ENCODE data around the gene CDCA4.
"Not testable (repeated sequence)": the region's sequence is repeated elsewhere in the genome, so short reads cannot be mapped to it uniquely, and the experiment has no call there.

CDCA4 gene

GRCh38 chr14:105033412-105033900 is 12.6 kb upstream of the CDCA4 start:
- not testable (repeated sequence) for DNase-seq (ENCODE audit: low spot score)

- not testable (repeated sequence) for DNase-seq (ENCODE audit: low spot score)
These were observed 11.6 kb upstream of the CDCA4 start for GRCh38 chr14:105032451-105032901.

- DNase-seq (ENCODE audit: low spot score) = no peak
These were observed 10.0 kb upstream of the CDCA4 start for GRCh38 chr14:105030836-105031396.

- no peak for DNase-seq (ENCODE audit: low spot score)
These were observed 9.3 kb upstream of the CDCA4 start for GRCh38 chr14:105030194-105030593.

GRCh38 chr14:105029402-105029801 is 8.5 kb upstream of the CDCA4 start:
- no peak for DNase-seq (ENCODE audit: low spot score)

GRCh38 chr14:105028251-105028927 is 7.5 kb upstream of the CDCA4 start:
- peak; percentile 19 for DNase-seq (ENCODE audit: low spot score)

DNA sequence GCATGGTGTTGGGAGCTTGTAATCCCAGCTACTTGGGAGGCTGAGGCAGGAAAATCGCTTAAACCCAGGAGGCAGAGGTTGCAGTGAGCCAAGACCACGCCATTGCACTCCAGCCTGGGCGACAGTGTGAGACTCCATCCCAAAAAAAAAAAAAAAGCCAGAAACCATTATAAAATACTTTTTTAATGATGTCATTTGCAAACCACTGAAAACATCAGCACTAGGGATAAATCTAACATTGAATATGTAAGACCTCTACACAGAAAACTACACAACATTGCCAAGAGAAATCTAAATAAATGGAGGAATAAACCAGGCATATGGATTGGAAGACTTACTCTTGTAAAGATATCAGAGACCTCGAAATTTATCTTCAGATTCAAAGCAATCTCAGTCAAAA is 6.8 kb upstream of the CDCA4 start:
- peak; percentile 30 for DNase-seq (ENCODE audit: low spot score)

DNA sequence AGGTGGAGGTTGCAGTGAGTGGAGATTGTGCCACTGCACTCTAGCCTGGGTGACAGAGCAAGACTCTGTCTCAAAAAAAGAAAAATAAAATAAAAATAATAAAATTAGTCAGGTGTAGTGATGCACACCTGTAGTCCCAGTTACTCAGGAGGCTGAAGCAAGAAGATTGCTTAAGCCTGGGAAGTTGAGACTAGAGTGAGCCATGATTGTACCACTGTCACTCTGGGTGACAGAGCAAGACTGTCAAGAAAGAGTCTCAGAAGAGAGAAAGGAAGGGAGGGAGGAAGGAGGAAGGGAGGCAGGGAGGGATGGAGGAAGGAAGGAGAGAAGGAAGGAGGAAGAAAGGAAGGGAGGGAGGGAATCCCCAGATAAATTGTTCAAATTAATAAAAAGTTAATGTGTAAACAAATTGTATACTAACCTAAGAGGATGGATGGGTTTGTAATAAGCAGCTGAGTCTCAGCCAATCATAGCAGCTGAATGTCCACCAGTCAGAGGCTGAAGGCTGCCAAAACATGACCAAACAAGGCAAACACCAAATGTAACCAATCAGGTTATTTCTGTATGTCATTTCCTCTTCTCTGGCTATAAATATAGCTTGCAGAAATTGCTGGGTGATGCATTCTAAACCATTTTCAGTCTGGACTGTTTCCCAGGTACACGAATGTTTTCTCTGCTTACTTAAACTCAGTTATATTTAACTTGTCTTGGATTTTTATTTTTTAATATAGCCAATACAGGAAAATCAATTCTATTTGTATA is 6.1 kb upstream of the CDCA4 start:
- DNase-seq (ENCODE audit: low spot score) = peak; percentile 37

- no peak for DNase-seq (ENCODE audit: low spot score)
These were observed 5.3 kb upstream of the CDCA4 start for GRCh38 chr14:105026033-105026785.

DNA sequence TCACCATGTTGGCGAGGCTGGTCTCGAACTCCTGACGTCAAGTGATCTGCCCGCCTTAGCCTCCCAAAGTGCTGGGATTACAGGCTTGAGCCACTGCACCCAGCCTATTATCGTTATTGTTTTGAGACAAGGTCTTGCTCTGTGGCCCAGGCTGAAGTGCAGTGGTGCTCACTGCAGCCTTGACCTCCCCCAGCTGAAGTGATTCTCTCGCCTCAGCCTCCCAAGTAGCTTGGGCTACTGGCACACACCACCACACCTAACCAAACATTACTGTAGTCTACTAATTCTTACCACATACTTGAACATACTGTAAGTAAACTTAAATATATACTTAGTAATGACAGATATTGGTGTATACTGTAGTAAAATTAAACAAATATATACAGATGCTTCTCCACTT is 4.5 kb upstream of the CDCA4 start:
- no peak for DNase-seq (ENCODE audit: low spot score)

GRCh38 chr14:105023791-105024480 is 3.1 kb upstream of the CDCA4 start:
- DNase-seq (ENCODE audit: low spot score) = peak; percentile 15

DNA sequence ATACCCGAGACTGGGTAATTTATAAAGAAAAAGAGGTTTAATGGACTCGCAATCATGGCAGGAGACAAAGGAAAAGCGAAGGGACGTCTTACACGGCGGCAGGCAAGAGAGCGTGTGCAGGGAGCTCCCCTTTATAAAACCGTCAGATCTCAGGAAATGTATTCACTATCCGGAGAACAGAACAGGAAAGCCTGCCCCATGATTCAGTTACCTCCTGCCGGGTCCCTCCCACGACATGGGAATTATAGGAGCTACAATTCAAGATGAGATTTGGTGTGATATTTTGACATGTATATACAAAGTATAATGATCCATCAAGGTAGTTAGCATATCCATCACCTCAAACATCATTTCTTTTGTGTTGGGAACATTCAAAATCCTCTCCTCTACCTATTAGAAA is 2.3 kb upstream of the CDCA4 start:
- DNase-seq (ENCODE audit: low spot score) = no peak

DNA sequence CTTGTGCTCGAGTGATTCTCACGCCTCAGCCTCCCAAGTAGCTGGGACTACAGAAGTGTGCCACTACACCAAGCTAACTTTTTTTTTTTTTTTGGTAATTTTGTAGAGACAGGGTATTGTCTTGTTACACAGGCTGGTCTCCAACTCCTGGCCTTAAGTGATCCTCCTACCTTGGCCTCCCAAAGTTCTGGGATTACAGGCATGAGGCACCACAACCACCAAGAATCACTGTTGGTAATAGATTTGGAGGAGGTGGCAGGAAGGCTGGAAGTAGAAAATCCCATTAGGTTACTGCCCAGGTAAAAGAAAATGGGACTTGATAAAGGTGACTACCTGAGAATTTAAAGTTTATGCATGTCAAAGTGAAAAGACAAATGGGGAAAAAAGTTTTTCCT is 1.4 kb upstream of the CDCA4 start:
- no peak for DNase-seq (ENCODE audit: low spot score)

DNA sequence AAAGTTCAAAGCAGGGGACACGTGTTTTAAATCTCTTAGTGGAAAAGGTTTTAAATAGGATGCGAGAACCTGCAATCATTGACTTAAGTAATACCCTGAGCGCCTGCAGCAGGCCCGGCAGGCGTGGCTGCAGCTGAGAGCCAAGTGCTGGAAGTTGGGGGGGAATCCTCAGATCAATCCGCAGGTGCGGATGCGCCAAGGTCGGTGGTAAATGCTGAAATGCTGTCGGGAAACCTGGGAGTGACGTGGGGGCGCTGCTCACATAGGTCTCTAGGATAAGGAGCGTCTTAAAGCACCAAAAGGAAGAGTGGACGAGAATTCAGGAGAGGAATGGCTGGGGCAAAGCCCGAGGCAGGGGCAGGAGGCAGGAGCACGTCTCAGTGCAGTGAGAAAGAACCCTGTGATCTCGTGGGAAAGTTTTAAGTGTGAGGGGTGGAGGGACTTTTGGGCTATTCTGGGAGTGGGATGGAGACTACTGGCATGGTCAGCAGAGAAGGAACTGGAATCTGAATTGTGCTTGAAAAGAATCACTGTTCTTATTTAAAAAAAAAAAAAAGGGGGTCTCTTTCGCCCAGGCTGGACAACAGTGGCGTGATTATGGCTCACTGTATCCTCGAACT is 883 bp upstream of the CDCA4 start:
- DNase-seq (ENCODE audit: low spot score) = no peak

DNA sequence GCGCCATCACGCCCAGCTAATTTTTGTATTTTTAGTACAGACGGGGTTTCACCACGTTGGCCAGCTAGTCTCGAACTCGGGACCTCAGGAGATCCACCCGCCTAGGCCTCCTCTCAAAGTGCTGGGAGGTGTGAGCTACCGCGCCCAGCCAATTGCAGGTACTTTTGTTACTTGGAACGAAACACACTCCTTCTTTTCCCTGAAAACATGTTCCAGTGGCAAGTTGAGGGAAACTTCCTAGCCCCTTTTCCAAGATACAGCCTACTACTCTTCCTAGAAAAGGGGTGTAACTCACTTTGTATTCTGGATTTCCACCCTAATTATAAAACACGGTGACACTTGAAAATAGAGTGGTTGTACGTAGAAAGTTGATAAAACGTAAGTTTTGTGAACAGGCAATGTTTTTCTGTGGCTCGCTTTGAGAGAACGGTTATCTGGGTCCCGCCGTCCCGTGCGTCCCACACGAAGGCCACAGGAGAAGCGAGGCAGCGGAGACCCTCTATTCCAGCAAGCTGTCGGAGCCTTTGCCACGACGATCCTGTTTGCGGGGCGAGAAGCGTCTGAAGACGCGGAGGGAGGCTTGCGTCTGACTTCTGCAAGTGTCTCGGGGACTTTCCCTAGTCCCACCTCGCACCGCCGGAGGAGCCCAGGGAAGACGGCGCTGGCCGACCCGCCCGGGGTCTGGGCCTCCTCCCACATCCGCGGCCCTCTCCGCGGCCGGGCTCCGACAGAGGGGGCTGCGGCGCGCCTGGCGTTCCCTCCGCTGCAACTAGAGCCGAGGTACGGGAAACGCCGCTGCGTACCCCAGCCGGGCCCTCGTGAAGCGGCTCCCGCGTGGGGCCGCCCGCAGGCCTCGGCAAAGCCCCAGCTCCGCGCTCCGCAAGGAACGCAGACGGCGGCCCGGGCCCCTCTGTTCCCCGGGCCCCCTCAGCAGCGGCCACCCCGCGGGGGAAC is 745 bp downstream of the CDCA4 start:
- peak; percentile 20 for DNase-seq (ENCODE audit: low spot score)

GRCh38 chr14:105018414-105018813 is 2.5 kb downstream of the CDCA4 start:
- no peak for DNase-seq (ENCODE audit: low spot score)

- DNase-seq (ENCODE audit: low spot score) = no peak
These were observed 5.0 kb downstream of the CDCA4 start for GRCh38 chr14:105015905-105016304.

- DNase-seq (ENCODE audit: low spot score) = no peak
These were observed 5.6 kb downstream of the CDCA4 start for GRCh38 chr14:105015242-105015641.

- DNase-seq (ENCODE audit: low spot score) = no peak
These were observed 6.3 kb downstream of the CDCA4 start for GRCh38 chr14:105014631-105015030.

DNA sequence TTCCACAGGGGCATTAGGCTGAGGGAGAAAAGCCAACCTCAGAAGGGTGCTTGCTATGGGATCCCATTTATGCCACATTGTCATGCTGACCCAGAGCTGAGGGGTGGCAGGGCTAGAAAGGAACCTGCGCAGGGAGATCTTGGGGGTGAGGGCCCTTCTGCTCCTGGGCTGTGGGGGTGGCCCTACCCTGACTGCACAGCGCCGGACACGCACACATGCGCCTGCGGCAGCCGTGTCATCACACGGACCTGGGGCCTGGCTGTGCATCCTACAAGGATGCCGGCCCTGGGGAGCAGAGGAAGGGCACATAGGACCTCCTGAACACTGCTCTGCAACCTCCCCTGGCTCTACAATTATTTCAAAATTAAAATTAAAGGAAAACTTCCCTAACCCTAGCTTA is 6.9 kb downstream of the CDCA4 start:
- no peak for DNase-seq (ENCODE audit: low spot score)

Measured in AG08395 (cell line).